Activated CD4-positive, alpha-beta T cell treated with anti-CD3 and anti-CD28 coated beads for 36 hours (primary cell): ENCODE results near the gene SLC35B3. TPM values are rescaled to one million over a fixed set of nuclear protein-coding genes. Genes with fewer than 3 reads are reported as not detected.
"Not testable (repeated sequence)": the region's sequence is repeated elsewhere in the genome, so short reads cannot be mapped to it uniquely, and the experiment has no call there.

Experiments used
- ATAC-seq: fragments of 200-7000 bp; cut with Tn5 transposase; one replicate; pipeline ENCODE4 v1.10.0; 2021; ENCODE audit warnings: mild to moderate bottlenecking, moderate library complexity
- CTCF ChIA-PET: fragments of 350-600 bp; sonication (Branson Sonifier 250); formaldehyde crosslinking; loops from one replicate; lab custom pipeline; 2021; ENCODE audit warnings: antibody characterized with exemption; lab: Charles Lee
- POLR2A ChIA-PET: fragments of 350-600 bp; sonication (Branson Sonifier 250); formaldehyde crosslinking; loops from one replicate; lab custom pipeline; 2021; ENCODE audit warnings: antibody characterized with exemption, inconsistent platforms; lab: Charles Lee
- DNase-seq: peaks from one replicate; pipeline ENCODE4 v3.0.0-alpha.2; 2020
- H3K27ac Mint-ChIP-seq: one replicate; pipeline ENCODE4 v1.8.0; 2021; ENCODE audit warnings: mixed read lengths
- H3K27me3 Mint-ChIP-seq: one replicate; pipeline ENCODE4 v1.8.0; 2021; ENCODE audit warnings: mixed read lengths
- H3K36me3 Mint-ChIP-seq: one replicate; pipeline ENCODE4 v1.8.0; 2021; ENCODE audit warnings: low read depth, mixed read lengths
- H3K4me1 Mint-ChIP-seq: one replicate; pipeline ENCODE4 v1.8.0; 2021; ENCODE audit warnings: mixed read lengths
- H3K4me3 Mint-ChIP-seq: one replicate; pipeline ENCODE4 v1.8.0; 2021; ENCODE audit warnings: mild to moderate bottlenecking, moderate library complexity, mixed read lengths
- H3K9me3 Mint-ChIP-seq: one replicate; pipeline ENCODE4 v1.8.0; 2021; ENCODE audit warnings: low read depth, mixed read lengths
- intact Hi-C, 2 experiments: fragments of 100-400 bp; cut with DNase I in 1 of 2; cut with micrococcal nuclease in 1 of 2; formaldehyde crosslinking; loops; one replicate each; pipeline versions ENCODE4 v1.14.2 to v1.15.1; 2022 to 2024; cut with DNase I, micrococcal nuclease
- total RNA-seq, 2 experiments: library from RNA; stranded (reverse); gene quantifications; one replicate each; pipeline ENCODE4 v1.2.3, GENCODE V29; 2021

SLC35B3 gene
- total RNA-seq, 2 experiments from 2014 or later, result 4.9 to 6.7 TPM

DNA sequence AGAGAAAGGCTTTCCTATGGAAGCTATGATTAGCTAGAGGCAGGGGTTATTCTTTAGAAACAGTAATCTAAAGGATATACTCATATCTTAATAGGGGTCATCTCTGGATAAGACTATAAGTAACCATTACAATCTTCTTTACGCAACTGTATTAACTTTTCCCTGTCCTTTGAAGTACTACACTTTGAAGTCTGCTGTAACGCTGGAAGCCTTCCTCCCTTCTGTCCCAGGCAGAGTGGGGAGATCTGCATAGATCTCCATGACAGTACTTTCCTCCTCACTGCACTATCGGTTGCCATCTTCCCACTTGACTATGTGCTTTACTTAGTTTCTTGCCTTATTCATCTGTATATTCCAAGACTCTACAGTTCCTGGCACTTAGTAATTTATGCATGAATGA lies 20.1 kb downstream of the SLC35B3 start:
- CTCF ChIA-PET, result interaction anchor here (1.3 kb wide), 1 partner anchor 13 kb away, joined by 3 read pairs; no protein-coding TSS in a partner anchor
- H3K4me1 Mint-ChIP-seq, result no peaks in the 10 kb centered on the region
- intact Hi-C loops, result no loop called here
- ATAC-seq, result no peak
- H3K27ac Mint-ChIP-seq, result no peak overlapping the region
- no peaks in the 10 kb centered on the region for H3K9me3 Mint-ChIP-seq
- no peaks in the 10 kb centered on the region for H3K27me3 Mint-ChIP-seq
- peaks cover 49% of the 10 kb centered on the region for H3K36me3 Mint-ChIP-seq
- no peak overlapping the region for H3K4me3 Mint-ChIP-seq
- POLR2A ChIA-PET, result no interaction called here
- no peak for DNase-seq

GRCh38 chr6:8414844-8415243 lies 20.5 kb downstream of the SLC35B3 start:
- peaks cover 51% of the 10 kb centered on the region for H3K36me3 Mint-ChIP-seq
- no peaks in the 10 kb centered on the region for H3K4me1 Mint-ChIP-seq
- intact Hi-C loops, result no loop called here
- H3K9me3 Mint-ChIP-seq, result no peaks in the 10 kb centered on the region
- ATAC-seq, result no peak
- no peak for DNase-seq
- ChIA-PET POLR2A (no interaction called here), CTCF (interaction anchor here (1.3 kb wide), 1 partner anchor 13 kb away, joined by 3 read pairs; no protein-coding TSS in a partner anchor)
- no peaks in the 10 kb centered on the region for H3K27me3 Mint-ChIP-seq
- H3K27ac Mint-ChIP-seq, result no peak overlapping the region
- H3K4me3 Mint-ChIP-seq, result no peak overlapping the region

DNA sequence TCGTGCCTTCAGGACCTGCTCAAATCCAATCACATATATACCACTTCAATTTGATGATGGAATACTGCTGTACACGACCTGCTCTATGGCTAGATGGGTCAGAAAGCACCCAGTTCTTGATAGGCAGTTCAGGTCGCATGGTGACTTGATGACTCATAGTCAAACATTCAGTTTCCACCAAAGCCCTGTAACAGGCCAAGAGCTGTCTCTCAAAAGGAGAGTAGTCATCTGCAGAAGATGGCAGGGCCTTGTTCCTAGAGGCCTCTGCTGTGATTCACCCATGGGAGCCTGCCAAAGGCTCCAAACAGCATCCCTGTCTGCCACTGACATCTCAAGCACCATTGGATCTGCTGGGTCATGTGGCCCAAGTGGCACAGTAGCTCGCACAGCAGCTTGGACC lies 29.4 kb downstream of the SLC35B3 start:
- peak; percentile 21 for DNase-seq
- ATAC-seq, H3K4me3 Mint-ChIP-seq, H3K4me1 Mint-ChIP-seq, H3K9me3 Mint-ChIP-seq, H3K27ac Mint-ChIP-seq, POLR2A ChIA-PET, H3K27me3 Mint-ChIP-seq, CTCF ChIA-PET, intact Hi-C loops: not testable (repeated sequence)
- peaks cover 24% of the 10 kb centered on the region for H3K36me3 Mint-ChIP-seq

GRCh38 chr6:8402546-8402945 lies 32.8 kb downstream of the SLC35B3 start:
- intact Hi-C loops, result no loop called here
- Mint-ChIP-seq H3K27me3 (no peaks in the 10 kb centered on the region), H3K4me1 (no peaks in the 10 kb centered on the region), H3K36me3 (peaks cover 3% of the 10 kb centered on the region), H3K9me3 (peaks cover 3% of the 10 kb centered on the region), H3K4me3 (no peak overlapping the region), H3K27ac (no peak overlapping the region)
- ChIA-PET CTCF (no interaction called here), POLR2A (no interaction called here)
- DNase-seq (no peak), ATAC-seq (no peak)

GRCh38 chr6:8400663-8401062 lies 34.7 kb downstream of the SLC35B3 start:
- Mint-ChIP-seq H3K4me1 (no peaks in the 10 kb centered on the region), H3K4me3 (no peak overlapping the region), H3K9me3 (no peaks in the 10 kb centered on the region), H3K27ac (no peak overlapping the region), H3K27me3 (no peaks in the 10 kb centered on the region), H3K36me3 (no peaks in the 10 kb centered on the region)
- ChIA-PET POLR2A (no interaction called here), CTCF (no interaction called here)
- no peak for DNase-seq
- intact Hi-C loops, result no loop called here
- ATAC-seq, result no peak

- ChIA-PET CTCF (no interaction called here), POLR2A (no interaction called here)
- no peak for DNase-seq
- Mint-ChIP-seq H3K36me3 (no peaks in the 10 kb centered on the region), H3K4me1 (peaks cover 21% of the 10 kb centered on the region), H3K9me3 (no peaks in the 10 kb centered on the region), H3K27me3 (no peaks in the 10 kb centered on the region), H3K4me3 (no peak overlapping the region), H3K27ac (no peak overlapping the region)
- intact Hi-C loops, result no loop called here
- ATAC-seq, result no peak
Measured at GRCh38 chr6:8392569-8392968, 42.8 kb downstream of the SLC35B3 start.

GRCh38 chr6:8391934-8392333 lies 43.4 kb downstream of the SLC35B3 start:
- Mint-ChIP-seq H3K9me3 (no peaks in the 10 kb centered on the region), H3K27me3 (no peaks in the 10 kb centered on the region), H3K4me3 (no peak overlapping the region), H3K36me3 (no peaks in the 10 kb centered on the region), H3K4me1 (peaks cover 21% of the 10 kb centered on the region), H3K27ac (no peak overlapping the region)
- DNase-seq, result no peak
- CTCF ChIA-PET, result no interaction called here
- intact Hi-C loops, result no loop called here
- ATAC-seq, result no peak
- POLR2A ChIA-PET, result no interaction called here

DNA sequence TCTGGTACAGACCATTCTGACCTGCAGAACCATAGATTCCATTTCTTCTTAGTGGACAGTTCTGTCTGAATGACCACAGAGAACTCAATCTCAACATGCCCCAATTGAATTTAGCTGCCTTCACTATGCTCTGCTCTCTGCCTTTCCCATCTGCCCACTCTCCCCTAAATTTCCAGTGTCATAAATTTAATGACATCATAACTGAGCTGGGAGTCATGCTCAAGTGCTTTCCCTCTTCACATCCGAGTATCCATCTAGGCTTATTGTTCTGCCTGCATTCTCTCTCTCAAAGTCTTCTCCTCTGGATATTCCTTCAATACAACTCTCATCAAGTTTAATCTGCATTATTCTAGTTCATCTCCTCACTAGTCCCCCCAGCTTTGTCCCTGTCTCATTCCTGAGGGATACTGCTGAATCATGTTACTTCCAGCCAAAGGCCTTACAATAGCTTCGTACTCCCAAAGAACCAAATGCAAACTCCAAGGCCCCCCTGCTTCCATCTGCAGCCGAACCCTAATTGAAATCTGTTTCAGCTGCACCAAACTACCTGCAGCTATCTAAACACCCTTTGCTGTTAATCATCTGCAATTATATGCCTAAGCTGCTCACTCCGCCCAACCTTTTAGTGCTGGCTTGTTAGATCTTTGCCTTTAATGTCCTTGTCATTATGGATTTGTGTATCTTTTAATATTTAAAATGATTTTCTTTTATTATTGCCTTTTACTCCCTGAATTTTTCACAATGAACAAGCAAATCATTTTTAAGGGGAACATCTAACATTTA lies 46.1 kb downstream of the SLC35B3 start:
- Mint-ChIP-seq H3K27ac (no peak overlapping the region), H3K9me3 (no peaks in the 10 kb centered on the region)
- intact Hi-C loops, result no loop called here

GRCh38 chr6:8387942-8388437 lies 47.4 kb downstream of the SLC35B3 start:
- Mint-ChIP-seq H3K4me1 (peaks cover 15% of the 10 kb centered on the region), H3K4me3 (no peak overlapping the region), H3K27ac (no peak overlapping the region), H3K9me3 (no peaks in the 10 kb centered on the region), H3K27me3 (no peaks in the 10 kb centered on the region), H3K36me3 (no peaks in the 10 kb centered on the region)
- DNase-seq (no peak), ATAC-seq (no peak)
- intact Hi-C loops, result no loop called here
- POLR2A ChIA-PET, result no interaction called here
- CTCF ChIA-PET, result no interaction called here

More for the DNA sequence above, 46.1 kb downstream of the SLC35B3 start:
- DNase-seq (no peak), ATAC-seq (no peak)
- no peaks in the 10 kb centered on the region for H3K36me3 Mint-ChIP-seq
- H3K4me3 Mint-ChIP-seq, result no peak overlapping the region
- ChIA-PET POLR2A (no interaction called here), CTCF (interaction anchor here (0.6 kb wide), 1 partner anchor 396 kb away, joined by 3 read pairs; no protein-coding TSS in a partner anchor)
- H3K27me3 Mint-ChIP-seq, result no peaks in the 10 kb centered on the region
- H3K4me1 Mint-ChIP-seq, result peaks cover 21% of the 10 kb centered on the region

DNA sequence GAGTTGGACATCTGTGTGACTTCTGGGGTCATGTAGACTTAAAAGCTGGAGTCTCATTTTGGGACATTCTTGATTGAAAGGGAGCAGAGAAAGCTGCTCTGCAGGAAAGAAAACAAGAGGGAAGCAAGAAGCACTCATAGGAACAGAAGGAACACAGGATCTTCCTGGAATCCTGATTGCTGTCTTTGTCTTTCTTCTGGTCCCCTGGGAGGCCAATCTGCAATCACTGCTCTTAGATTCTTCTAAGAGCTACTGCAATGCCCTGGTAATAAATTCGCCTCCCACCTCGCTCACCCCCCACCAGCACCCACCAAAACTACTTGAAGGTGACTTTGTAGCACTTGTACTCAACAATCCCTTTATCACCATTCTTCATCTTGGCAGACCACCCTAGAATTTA lies 51.8 kb downstream of the SLC35B3 start:
- no peak for DNase-seq
- intact Hi-C loops, result no loop called here
- ChIA-PET POLR2A (no interaction called here), CTCF (no interaction called here)
- Mint-ChIP-seq H3K4me1 (no peaks in the 10 kb centered on the region), H3K27ac (no peak overlapping the region), H3K27me3 (peaks cover 8% of the 10 kb centered on the region), H3K36me3 (no peaks in the 10 kb centered on the region), H3K4me3 (no peak overlapping the region), H3K9me3 (no peaks in the 10 kb centered on the region)
- ATAC-seq, result no peak

- Mint-ChIP-seq H3K27me3 (peaks cover 9% of the 10 kb centered on the region), H3K36me3 (no peaks in the 10 kb centered on the region), H3K9me3 (no peaks in the 10 kb centered on the region), H3K4me3 (no peak overlapping the region), H3K27ac (no peak overlapping the region), H3K4me1 (no peaks in the 10 kb centered on the region)
- ATAC-seq, result no peak
- DNase-seq, result no peak
- POLR2A ChIA-PET, result no interaction called here
- intact Hi-C loops, result no loop called here
- CTCF ChIA-PET, result no interaction called here
Measured at GRCh38 chr6:8382434-8382833, 52.9 kb downstream of the SLC35B3 start.

DNA sequence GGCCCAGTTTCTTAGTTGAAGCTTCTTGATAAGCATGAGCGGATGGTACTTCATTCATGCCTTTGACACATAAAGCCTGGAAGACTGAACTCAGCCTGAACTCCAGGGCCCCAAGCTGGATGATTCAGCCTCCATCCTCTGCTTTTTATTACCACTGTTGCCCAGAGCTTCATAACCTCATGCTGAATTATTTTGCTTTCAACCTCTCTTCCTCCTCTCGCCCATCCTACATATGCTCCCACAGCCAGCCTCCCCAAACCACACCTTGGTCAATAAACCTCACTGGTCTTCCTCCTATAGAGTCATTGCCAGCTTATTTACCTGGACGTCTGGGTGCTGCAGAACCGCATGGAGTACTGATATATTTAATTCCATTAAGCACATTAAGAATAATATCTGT lies 59.4 kb downstream of the SLC35B3 start:
- Mint-ChIP-seq H3K9me3 (no peaks in the 10 kb centered on the region), H3K27ac (no peak overlapping the region), H3K4me1 (no peaks in the 10 kb centered on the region), H3K4me3 (no peak overlapping the region), H3K36me3 (no peaks in the 10 kb centered on the region), H3K27me3 (peaks cover 16% of the 10 kb centered on the region)
- ChIA-PET POLR2A (no interaction called here), CTCF (no interaction called here)
- intact Hi-C loops, result no loop called here
- DNase-seq, result no peak
- no peak for ATAC-seq
